ENCODE measurements around the gene NKIRAS1.

NKIRAS1 gene

DNA sequence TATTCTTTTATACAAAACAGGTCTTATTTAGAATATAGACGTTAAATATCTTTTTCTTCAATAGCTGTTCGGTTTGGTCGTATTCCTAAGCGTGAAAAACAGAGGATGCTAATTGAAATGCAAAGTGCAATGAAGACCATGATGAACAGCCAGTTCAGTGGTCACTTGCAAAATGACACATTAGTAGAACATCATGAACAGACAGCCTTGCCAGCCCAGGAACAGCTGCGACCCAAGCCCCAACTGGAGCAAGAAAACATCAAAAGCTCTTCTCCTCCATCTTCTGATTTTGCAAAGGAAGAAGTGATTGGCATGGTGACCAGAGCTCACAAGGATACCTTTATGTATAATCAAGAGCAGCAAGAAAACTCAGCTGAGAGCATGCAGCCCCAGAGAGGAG lies 45.1 kb upstream of the NKIRAS1 start:
- no peak overlapping the region for H3K4me3 ChIP-seq (replicated peaks; ENCODE audit: insufficient read depth, low read length)
- no peak for DNase-seq (ENCODE audit: low read depth in 1 of 2, low spot score in 1 of 2)
- no peak overlapping the region for H3K27ac ChIP-seq (replicated peaks)
- no peaks in the 10 kb centered on the region for H3K27me3 ChIP-seq (ENCODE audit: insufficient read depth, poor library complexity, severe bottlenecking)
- no peak for TF ChIP-seq GABPA (IDR thresholded peaks at IDR 0.05; ENCODE audit: low read depth)
- TF ChIP-seq CTCF (IDR thresholded peaks at IDR 0.05; ENCODE audit: insufficient read depth, low read length) = no peak
- TF ChIP-seq POLR2AphosphoS5 (IDR thresholded peaks at IDR 0.05; ENCODE audit: low read depth) = no peak
- TF ChIP-seq SPI1 (IDR thresholded peaks at IDR 0.05; ENCODE audit: borderline replicate concordance, low read depth) = no peak
- TF ChIP-seq, protein P1, sequence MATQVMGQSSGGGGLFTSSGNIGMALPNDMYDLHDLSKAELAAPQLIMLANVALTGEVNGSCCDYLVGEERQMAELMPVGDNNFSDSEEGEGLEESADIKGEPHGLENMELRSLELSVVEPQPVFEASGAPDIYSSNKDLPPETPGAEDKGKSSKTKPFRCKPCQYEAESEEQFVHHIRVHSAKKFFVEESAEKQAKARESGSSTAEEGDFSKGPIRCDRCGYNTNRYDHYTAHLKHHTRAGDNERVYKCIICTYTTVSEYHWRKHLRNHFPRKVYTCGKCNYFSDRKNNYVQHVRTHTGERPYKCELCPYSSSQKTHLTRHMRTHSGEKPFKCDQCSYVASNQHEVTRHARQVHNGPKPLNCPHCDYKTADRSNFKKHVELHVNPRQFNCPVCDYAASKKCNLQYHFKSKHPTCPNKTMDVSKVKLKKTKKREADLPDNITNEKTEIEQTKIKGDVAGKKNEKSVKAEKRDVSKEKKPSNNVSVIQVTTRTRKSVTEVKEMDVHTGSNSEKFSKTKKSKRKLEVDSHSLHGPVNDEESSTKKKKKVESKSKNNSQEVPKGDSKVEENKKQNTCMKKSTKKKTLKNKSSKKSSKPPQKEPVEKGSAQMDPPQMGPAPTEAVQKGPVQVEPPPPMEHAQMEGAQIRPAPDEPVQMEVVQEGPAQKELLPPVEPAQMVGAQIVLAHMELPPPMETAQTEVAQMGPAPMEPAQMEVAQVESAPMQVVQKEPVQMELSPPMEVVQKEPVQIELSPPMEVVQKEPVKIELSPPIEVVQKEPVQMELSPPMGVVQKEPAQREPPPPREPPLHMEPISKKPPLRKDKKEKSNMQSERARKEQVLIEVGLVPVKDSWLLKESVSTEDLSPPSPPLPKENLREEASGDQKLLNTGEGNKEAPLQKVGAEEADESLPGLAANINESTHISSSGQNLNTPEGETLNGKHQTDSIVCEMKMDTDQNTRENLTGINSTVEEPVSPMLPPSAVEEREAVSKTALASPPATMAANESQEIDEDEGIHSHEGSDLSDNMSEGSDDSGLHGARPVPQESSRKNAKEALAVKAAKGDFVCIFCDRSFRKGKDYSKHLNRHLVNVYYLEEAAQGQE (IDR thresholded peaks at IDR 0.05; ENCODE audit: insufficient replicate concordance, low read depth) = no peak

DNA sequence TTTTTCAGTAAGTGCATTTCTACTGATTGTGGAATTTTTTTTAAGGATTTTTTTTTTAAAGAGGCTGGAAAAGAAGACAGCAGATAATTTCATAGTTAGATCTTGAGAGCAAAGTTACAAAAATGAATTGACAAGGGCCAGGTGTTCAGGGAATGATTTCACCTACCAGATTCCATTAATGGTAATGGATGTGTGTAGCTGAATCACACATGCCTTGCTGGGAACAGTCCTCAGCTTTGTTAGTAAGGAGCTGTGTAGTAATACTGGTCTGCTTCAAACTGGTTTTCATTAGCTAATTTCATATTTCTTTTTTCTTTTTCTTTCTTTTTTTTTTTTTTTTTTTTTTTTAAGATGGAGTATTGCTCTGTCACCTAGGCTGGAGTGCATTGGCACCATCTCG lies 44.3 kb upstream of the NKIRAS1 start:
- TF ChIP-seq POLR2AphosphoS5 (IDR thresholded peaks at IDR 0.05; ENCODE audit: low read depth) (no peak), CTCF (IDR thresholded peaks at IDR 0.05; ENCODE audit: insufficient read depth, low read length) (no peak), GABPA (IDR thresholded peaks at IDR 0.05; ENCODE audit: low read depth) (no peak), SPI1 (IDR thresholded peaks at IDR 0.05; ENCODE audit: borderline replicate concordance, low read depth) (no peak)
- TF ChIP-seq, protein P1 (IDR thresholded peaks at IDR 0.05; ENCODE audit: insufficient replicate concordance, low read depth) = no peak
- no peak overlapping the region for H3K27ac ChIP-seq (replicated peaks)
- DNase-seq (ENCODE audit: low read depth in 1 of 2, low spot score in 1 of 2) = no peak
- H3K27me3 ChIP-seq (ENCODE audit: insufficient read depth, poor library complexity, severe bottlenecking) = no peaks in the 10 kb centered on the region
- H3K4me3 ChIP-seq (replicated peaks; ENCODE audit: insufficient read depth, low read length) = no peak overlapping the region

GRCh38 chr3:23960649-23961048 lies 43.9 kb upstream of the NKIRAS1 start:
- Histone ChIP-seq H3K27ac (replicated peaks) (no peak overlapping the region), H3K27me3 (ENCODE audit: insufficient read depth, poor library complexity, severe bottlenecking) (no peaks in the 10 kb centered on the region), H3K4me3 (replicated peaks; ENCODE audit: insufficient read depth, low read length) (no peak overlapping the region)
- DNase-seq (ENCODE audit: low read depth in 1 of 2, low spot score in 1 of 2) = no peak
- TF ChIP-seq, protein P1 (IDR thresholded peaks at IDR 0.05; ENCODE audit: insufficient replicate concordance, low read depth) = no peak
- TF ChIP-seq SPI1 (IDR thresholded peaks at IDR 0.05; ENCODE audit: borderline replicate concordance, low read depth) (no peak), GABPA (IDR thresholded peaks at IDR 0.05; ENCODE audit: low read depth) (no peak), POLR2AphosphoS5 (IDR thresholded peaks at IDR 0.05; ENCODE audit: low read depth) (no peak), CTCF (IDR thresholded peaks at IDR 0.05; ENCODE audit: insufficient read depth, low read length) (no peak)
